Measurements from ENCODE around the gene IGF1R. TPM values are rescaled to one million over a fixed set of nuclear protein-coding genes. Genes with fewer than 3 reads are reported as not detected.

Gene IGF1R
- total RNA-seq, 2 donors from 2014 or later: 35.0 to 37.0 TPM

DNA sequence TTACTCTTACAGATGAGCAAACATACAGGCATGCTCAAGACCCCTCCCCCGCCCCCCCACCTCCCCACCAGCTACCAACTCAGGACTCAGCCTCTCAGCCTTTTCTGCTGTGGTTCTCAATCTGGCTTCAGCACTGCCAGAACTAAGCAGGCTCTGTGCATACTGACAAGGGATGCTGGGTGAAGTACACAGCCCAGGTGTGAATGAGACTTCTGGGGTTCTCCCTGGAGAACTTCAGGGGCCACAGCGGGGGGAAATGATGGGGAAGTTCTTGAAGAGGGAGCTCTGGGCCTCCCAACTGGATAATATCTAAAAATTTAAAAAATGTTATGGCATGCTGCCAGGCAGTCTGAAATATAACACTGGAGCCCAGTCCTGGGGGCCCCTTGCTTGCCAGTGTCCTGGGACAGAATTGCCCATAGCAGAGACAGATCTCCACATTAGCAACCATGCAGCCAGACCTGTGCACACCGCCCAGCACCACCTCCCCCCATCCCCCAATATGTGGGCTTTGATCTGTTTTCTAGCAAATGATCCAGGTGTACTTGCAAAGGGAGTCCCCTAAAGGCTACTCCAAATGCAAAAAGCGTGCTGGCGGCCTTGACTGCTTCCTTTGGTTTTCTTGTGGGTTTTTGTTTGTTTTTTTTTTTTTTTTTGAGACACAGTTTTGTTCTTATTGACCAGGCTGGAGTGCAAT, 317.9 kb downstream of the IGF1R start:
- H3K4me1 ChIP-seq: no peaks in the 10 kb centered on the region
- intact Hi-C loops (cut with DNase I): no loop called here
- no peaks in the 10 kb centered on the region for H3K9me3 ChIP-seq
- H3K36me3 ChIP-seq: no peaks in the 10 kb centered on the region
- no peak for DNase-seq
- H3K9ac ChIP-seq (ENCODE audit: low read depth in 2 of 2, low read length in 2 of 2): no peak overlapping the region
- no peak overlapping the region for H3K27ac ChIP-seq
- H3K4me3 ChIP-seq: no peak overlapping the region
- no peaks in the 10 kb centered on the region for H3K27me3 ChIP-seq
- TF ChIP-seq, protein P1, sequence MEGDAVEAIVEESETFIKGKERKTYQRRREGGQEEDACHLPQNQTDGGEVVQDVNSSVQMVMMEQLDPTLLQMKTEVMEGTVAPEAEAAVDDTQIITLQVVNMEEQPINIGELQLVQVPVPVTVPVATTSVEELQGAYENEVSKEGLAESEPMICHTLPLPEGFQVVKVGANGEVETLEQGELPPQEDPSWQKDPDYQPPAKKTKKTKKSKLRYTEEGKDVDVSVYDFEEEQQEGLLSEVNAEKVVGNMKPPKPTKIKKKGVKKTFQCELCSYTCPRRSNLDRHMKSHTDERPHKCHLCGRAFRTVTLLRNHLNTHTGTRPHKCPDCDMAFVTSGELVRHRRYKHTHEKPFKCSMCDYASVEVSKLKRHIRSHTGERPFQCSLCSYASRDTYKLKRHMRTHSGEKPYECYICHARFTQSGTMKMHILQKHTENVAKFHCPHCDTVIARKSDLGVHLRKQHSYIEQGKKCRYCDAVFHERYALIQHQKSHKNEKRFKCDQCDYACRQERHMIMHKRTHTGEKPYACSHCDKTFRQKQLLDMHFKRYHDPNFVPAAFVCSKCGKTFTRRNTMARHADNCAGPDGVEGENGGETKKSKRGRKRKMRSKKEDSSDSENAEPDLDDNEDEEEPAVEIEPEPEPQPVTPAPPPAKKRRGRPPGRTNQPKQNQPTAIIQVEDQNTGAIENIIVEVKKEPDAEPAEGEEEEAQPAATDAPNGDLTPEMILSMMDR (IDR thresholded peaks at IDR 0.05): no peak

DNA sequence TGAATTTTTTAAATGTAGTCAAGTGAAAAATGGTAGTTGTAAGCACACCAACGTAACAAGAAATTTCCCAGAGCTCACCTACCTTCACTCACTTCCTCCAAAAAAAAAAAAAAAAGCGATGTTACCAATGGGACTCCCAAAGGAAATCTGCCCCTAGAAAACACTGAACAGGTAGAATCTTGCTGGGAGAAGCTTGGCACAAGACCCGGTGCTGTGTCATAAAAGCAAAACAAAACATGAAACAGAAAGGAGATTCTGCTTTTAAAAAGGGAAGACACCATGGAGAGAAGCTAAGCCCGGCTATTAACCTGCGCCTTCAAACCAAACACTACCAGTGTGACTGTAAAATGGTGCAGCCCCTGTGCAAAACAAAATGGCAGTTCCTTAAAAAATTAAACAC, 318.8 kb downstream of the IGF1R start:
- Histone ChIP-seq H3K27me3 (no peaks in the 10 kb centered on the region), H3K36me3 (no peaks in the 10 kb centered on the region), H3K9me3 (no peaks in the 10 kb centered on the region), H3K27ac (no peak overlapping the region), H3K4me3 (no peak overlapping the region), H3K9ac (ENCODE audit: low read depth in 2 of 2, low read length in 2 of 2) (no peak overlapping the region), H3K4me1 (no peaks in the 10 kb centered on the region)
- no peak for DNase-seq
- TF ChIP-seq, protein P1 (IDR thresholded peaks at IDR 0.05): no peak
- intact Hi-C loops (cut with DNase I): no loop called here

GRCh38 chr15:98967916-98968315, 319.6 kb downstream of the IGF1R start:
- no peak overlapping the region for H3K9ac ChIP-seq (ENCODE audit: low read depth in 2 of 2, low read length in 2 of 2)
- no peaks in the 10 kb centered on the region for H3K9me3 ChIP-seq
- H3K27me3 ChIP-seq: no peaks in the 10 kb centered on the region
- no peak for DNase-seq
- H3K27ac ChIP-seq: no peak overlapping the region
- no peak overlapping the region for H3K4me3 ChIP-seq
- TF ChIP-seq, protein P1 (IDR thresholded peaks at IDR 0.05): no peak
- intact Hi-C loops (cut with DNase I): no loop called here
- H3K36me3 ChIP-seq: no peaks in the 10 kb centered on the region
- no peaks in the 10 kb centered on the region for H3K4me1 ChIP-seq

- DNase-seq: no peak
- Histone ChIP-seq H3K4me3 (no peak overlapping the region), H3K9ac (ENCODE audit: low read depth in 2 of 2, low read length in 2 of 2) (no peak overlapping the region), H3K27ac (no peak overlapping the region), H3K27me3 (no peaks in the 10 kb centered on the region), H3K9me3 (no peaks in the 10 kb centered on the region), H3K4me1 (no peaks in the 10 kb centered on the region), H3K36me3 (no peaks in the 10 kb centered on the region)
- intact Hi-C loops (cut with DNase I): no loop called here
- TF ChIP-seq, protein P1 (IDR thresholded peaks at IDR 0.05): no peak
Measured at GRCh38 chr15:98968576-98968975, 320.2 kb downstream of the IGF1R start.

- H3K27me3 ChIP-seq: no peaks in the 10 kb centered on the region
- no peaks in the 10 kb centered on the region for H3K4me1 ChIP-seq
- DNase-seq: no peak
- no peaks in the 10 kb centered on the region for H3K36me3 ChIP-seq
- H3K27ac ChIP-seq: no peak overlapping the region
- no peak overlapping the region for H3K9ac ChIP-seq (ENCODE audit: low read depth in 2 of 2, low read length in 2 of 2)
- no peak overlapping the region for H3K4me3 ChIP-seq
- intact Hi-C loops (cut with DNase I): no loop called here
- no peaks in the 10 kb centered on the region for H3K9me3 ChIP-seq
- TF ChIP-seq, protein P1 (IDR thresholded peaks at IDR 0.05): no peak
Measured at GRCh38 chr15:98969126-98969735, 320.9 kb downstream of the IGF1R start.

All from colonic mucosa (tissue), 4 donors.